ENCODE measurements around the gene CD300LD. TPM values are rescaled to one million over a fixed set of nuclear protein-coding genes. Genes with fewer than 3 reads are reported as not detected.

Gene CD300LD
- total and polyA plus RNA-seq, 2 experiments from 2014 or later: not detected

GRCh38 chr17:74597069-74597790, 5.1 kb upstream of the CD300LD start:
- peaks cover 15% of the 10 kb centered on the region for H3K27me3 Mint-ChIP-seq (ENCODE audit: insufficient read depth, low read depth, poor library complexity)
- no peak overlapping the region for H3K27ac Mint-ChIP-seq

More at GRCh38 chr17:74597069-74597790, 5.1 kb upstream of the CD300LD start:
- Histone ChIP-seq H2AFZ (no peak overlapping the region), H3K36me3 (ENCODE audit: insufficient read depth) (no peaks in the 10 kb centered on the region), H4K20me1 (replicated peaks; ENCODE audit: insufficient read depth) (no peaks in the 10 kb centered on the region), H3K4me2 (no peak overlapping the region), H3K27me3 (ENCODE audit: insufficient read depth) (no peaks in the 10 kb centered on the region), H3K4me1 (ENCODE audit: insufficient read depth) (no peaks in the 10 kb centered on the region), H3K9me2 (ENCODE audit: insufficient read depth) (no peaks in the 10 kb centered on the region), H3K4me3 (no peak overlapping the region), H3K27ac (ENCODE audit: low read depth) (no peak overlapping the region), H3K79me2 (replicated peaks; ENCODE audit: insufficient read depth) (no peaks in the 10 kb centered on the region), H3F3A (replicated peaks; ENCODE audit: low read depth) (no peaks in the 10 kb centered on the region)
- TF ChIP-seq CTCF (conservative IDR thresholded peaks at IDR 0.05; ENCODE audit: low read depth in 2 of 2) (peak in 1 of 2 experiments; percentile 24; a peak in 2 of 4 replicates), ZNF462 (CRISPR knock-in tag; IDR thresholded peaks at IDR 0.05) (no peak)
- no peak overlapping the region for H3K4me3 Mint-ChIP-seq
- DNase-seq (ENCODE audit: low spot score): no peak
- no peaks in the 10 kb centered on the region for H3K36me3 Mint-ChIP-seq (ENCODE audit: low read depth)
- no peak for ATAC-seq
- H3K9me3 Mint-ChIP-seq: no peaks in the 10 kb centered on the region
- peaks cover 5% of the 10 kb centered on the region; the same call in 2 of the 3 replicates for H3K4me1 Mint-ChIP-seq

Data from GM23338 (cell line).